Measurements from ENCODE around the gene AARS2.

DNA sequence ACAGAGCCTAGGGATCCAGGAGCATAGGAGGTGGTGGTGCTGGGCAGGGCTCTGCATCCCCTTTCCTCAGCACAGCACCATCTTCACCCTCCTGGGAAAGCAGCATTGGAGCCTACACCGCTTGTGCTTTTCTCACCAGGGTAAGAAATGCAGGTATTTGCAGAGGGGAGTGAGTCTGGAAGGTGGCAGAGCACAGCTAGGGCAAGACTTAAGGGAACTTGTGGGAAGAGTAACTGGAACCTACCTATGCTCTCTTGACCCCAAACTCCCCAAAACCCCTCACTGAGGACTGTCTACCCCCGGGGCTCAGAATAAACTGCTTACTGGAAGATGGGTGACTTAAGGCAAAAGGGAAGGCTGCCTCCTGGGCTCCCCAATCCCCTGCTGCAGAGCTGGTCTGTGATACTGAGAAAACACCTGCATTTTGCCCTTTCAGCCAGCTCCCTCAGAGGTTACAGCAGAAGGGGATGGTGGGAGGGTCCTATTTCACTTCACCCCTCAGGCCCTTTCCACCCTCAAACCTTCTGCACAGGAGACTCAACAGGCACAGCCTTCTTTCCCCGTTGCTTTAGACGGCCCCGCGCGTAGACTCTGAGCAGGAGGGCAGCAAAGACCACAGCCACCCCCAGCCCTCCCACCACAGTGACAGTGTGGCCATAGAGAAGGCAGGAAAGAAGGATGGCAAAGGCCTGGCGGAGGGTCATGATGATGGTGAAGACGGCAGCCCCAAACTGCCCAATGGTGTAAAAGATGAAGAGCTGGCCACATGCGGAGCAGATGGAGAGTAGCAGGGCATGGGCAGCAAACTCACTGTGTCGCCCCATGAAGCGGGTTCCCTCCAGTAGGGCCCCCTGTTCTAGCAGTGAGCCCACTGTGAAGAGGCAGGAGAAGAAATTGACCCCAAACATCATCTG is 58.7 kb downstream of the AARS2 start:
- TF ChIP-seq, protein P1, sequence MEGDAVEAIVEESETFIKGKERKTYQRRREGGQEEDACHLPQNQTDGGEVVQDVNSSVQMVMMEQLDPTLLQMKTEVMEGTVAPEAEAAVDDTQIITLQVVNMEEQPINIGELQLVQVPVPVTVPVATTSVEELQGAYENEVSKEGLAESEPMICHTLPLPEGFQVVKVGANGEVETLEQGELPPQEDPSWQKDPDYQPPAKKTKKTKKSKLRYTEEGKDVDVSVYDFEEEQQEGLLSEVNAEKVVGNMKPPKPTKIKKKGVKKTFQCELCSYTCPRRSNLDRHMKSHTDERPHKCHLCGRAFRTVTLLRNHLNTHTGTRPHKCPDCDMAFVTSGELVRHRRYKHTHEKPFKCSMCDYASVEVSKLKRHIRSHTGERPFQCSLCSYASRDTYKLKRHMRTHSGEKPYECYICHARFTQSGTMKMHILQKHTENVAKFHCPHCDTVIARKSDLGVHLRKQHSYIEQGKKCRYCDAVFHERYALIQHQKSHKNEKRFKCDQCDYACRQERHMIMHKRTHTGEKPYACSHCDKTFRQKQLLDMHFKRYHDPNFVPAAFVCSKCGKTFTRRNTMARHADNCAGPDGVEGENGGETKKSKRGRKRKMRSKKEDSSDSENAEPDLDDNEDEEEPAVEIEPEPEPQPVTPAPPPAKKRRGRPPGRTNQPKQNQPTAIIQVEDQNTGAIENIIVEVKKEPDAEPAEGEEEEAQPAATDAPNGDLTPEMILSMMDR (conservative IDR thresholded peaks at IDR 0.05; ENCODE audit: low read depth, low read length), result no peak
- TF ChIP-seq POLR2A (IDR thresholded peaks at IDR 0.05; ENCODE audit: low read depth, low read length) (peak; percentile 15; the same call in 1 of the 2 replicates), CHD1 (IDR thresholded peaks at IDR 0.05; ENCODE audit: low read depth, low read length) (no peak), CEBPB (IDR thresholded peaks at IDR 0.05; ENCODE audit: low read depth, low read length) (no peak), RAD21 (IDR thresholded peaks at IDR 0.05; ENCODE audit: low read length) (no peak), RFX5 (IDR thresholded peaks at IDR 0.05; ENCODE audit: low read depth, low read length) (no peak), SMC3 (IDR thresholded peaks at IDR 0.05; ENCODE audit: low read depth, low read length) (no peak), RCOR1 (IDR thresholded peaks at IDR 0.05; ENCODE audit: insufficient replicate concordance, low read length) (no peak), BHLHE40 (IDR thresholded peaks at IDR 0.05; ENCODE audit: low read depth, low read length) (no peak)
- TF ChIP-seq, protein P2, sequence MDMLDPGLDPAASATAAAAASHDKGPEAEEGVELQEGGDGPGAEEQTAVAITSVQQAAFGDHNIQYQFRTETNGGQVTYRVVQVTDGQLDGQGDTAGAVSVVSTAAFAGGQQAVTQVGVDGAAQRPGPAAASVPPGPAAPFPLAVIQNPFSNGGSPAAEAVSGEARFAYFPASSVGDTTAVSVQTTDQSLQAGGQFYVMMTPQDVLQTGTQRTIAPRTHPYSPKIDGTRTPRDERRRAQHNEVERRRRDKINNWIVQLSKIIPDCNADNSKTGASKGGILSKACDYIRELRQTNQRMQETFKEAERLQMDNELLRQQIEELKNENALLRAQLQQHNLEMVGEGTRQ (IDR thresholded peaks at IDR 0.05; ENCODE audit: low read depth, low read length), result no peak
- TF ChIP-seq, protein P3, sequence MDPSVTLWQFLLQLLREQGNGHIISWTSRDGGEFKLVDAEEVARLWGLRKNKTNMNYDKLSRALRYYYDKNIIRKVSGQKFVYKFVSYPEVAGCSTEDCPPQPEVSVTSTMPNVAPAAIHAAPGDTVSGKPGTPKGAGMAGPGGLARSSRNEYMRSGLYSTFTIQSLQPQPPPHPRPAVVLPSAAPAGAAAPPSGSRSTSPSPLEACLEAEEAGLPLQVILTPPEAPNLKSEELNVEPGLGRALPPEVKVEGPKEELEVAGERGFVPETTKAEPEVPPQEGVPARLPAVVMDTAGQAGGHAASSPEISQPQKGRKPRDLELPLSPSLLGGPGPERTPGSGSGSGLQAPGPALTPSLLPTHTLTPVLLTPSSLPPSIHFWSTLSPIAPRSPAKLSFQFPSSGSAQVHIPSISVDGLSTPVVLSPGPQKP (IDR thresholded peaks at IDR 0.05; ENCODE audit: borderline replicate concordance, low read depth, low read length), result no peak

Measured in IMR-90 (cell line).